GM19324 (cell line): ENCODE measurements around the gene FNIP2.

Source experiments
- ATAC-seq: cut with Tn5 transposase; IDR thresholded peaks from one replicate; pipeline ENCODE4 v1.9.1; 2021; ENCODE audit warnings: mild to moderate bottlenecking, moderate library complexity; ENCODE audit not compliant: unreplicated experiment, low FRiP score

FNIP2 gene

GRCh38 chr4:158760866-158761265 is 8.0 kb upstream of the FNIP2 start:
- ATAC-seq, result no peak

- ATAC-seq, result no peak
Measured at GRCh38 chr4:158762553-158762952, 6.3 kb upstream of the FNIP2 start.

- ATAC-seq, result no peak
Measured at GRCh38 chr4:158763462-158763861, 5.4 kb upstream of the FNIP2 start.

GRCh38 chr4:158766434-158767044 is 2.3 kb upstream of the FNIP2 start:
- no peak for ATAC-seq

GRCh38 chr4:158767451-158767850 is 1.4 kb upstream of the FNIP2 start:
- ATAC-seq, result no peak

GRCh38 chr4:158769175-158769921 is 522 bp downstream of the FNIP2 start:
- ATAC-seq, result peak; percentile 36

- ATAC-seq, result no peak
Measured at GRCh38 chr4:158770671-158771070, 1.8 kb downstream of the FNIP2 start.

- no peak for ATAC-seq
Measured at GRCh38 chr4:158771776-158772175, 3.0 kb downstream of the FNIP2 start.

GRCh38 chr4:158775091-158775651 is 6.3 kb downstream of the FNIP2 start:
- ATAC-seq, result no peak

GRCh38 chr4:158776106-158776505 is 7.3 kb downstream of the FNIP2 start:
- ATAC-seq, result no peak

GRCh38 chr4:158777423-158778155 is 8.8 kb downstream of the FNIP2 start:
- ATAC-seq, result no peak

- ATAC-seq, result peak; percentile 98
Measured at GRCh38 chr4:158778156-158778711, 9.4 kb downstream of the FNIP2 start.

- no peak for ATAC-seq
Measured at GRCh38 chr4:158778712-158779111, 9.9 kb downstream of the FNIP2 start.

GRCh38 chr4:158781963-158782362 is 13.1 kb downstream of the FNIP2 start:
- ATAC-seq, result no peak

- ATAC-seq, result no peak
Measured at GRCh38 chr4:158782551-158783360, 13.9 kb downstream of the FNIP2 start.

- ATAC-seq, result no peak
Measured at GRCh38 chr4:158783785-158784184, 15.0 kb downstream of the FNIP2 start.

GRCh38 chr4:158785718-158786117 is 16.9 kb downstream of the FNIP2 start:
- no peak for ATAC-seq

GRCh38 chr4:158786121-158786601 is 17.3 kb downstream of the FNIP2 start:
- ATAC-seq, result no peak

- no peak for ATAC-seq
Measured at GRCh38 chr4:158786955-158787354, 18.1 kb downstream of the FNIP2 start.
